ENCODE data around the gene CHST8.
"Not testable (repeated sequence)": the region's sequence is repeated elsewhere in the genome, so short reads cannot be mapped to it uniquely, and the experiment has no call there.

CHST8 gene

GRCh38 chr19:33621811-33622504 is at the start of gene CHST8:
CHST8 (plus strand) TSS chr19:33621953; CDS start chr19:33689262, 67,309 bp downstream.
- DNase-seq, result peak; percentile 45

- no peak for DNase-seq
Observed at GRCh38 chr19:33572929-33573328, 48.8 kb upstream of the CHST8 start.

GRCh38 chr19:33574824-33575223 is 46.9 kb upstream of the CHST8 start:
- no peak for DNase-seq

GRCh38 chr19:33578697-33579096 is 43.1 kb upstream of the CHST8 start:
- no peak for DNase-seq

- peak; percentile 62 for DNase-seq
Observed at GRCh38 chr19:33580026-33580644, 41.6 kb upstream of the CHST8 start.

GRCh38 chr19:33580645-33581037 is 41.1 kb upstream of the CHST8 start:
- DNase-seq, result no peak

- DNase-seq, result no peak
Observed at GRCh38 chr19:33582914-33583313, 38.8 kb upstream of the CHST8 start.

GRCh38 chr19:33587150-33587549 is 34.6 kb upstream of the CHST8 start:
- no peak for DNase-seq

- DNase-seq, result no peak
Observed at GRCh38 chr19:33590224-33590623, 31.5 kb upstream of the CHST8 start.

- no peak for DNase-seq
Observed at GRCh38 chr19:33595783-33596182, 26.0 kb upstream of the CHST8 start.

GRCh38 chr19:33601583-33601982 is 20.2 kb upstream of the CHST8 start:
- no peak for DNase-seq

GRCh38 chr19:33602576-33603204 is 19.1 kb upstream of the CHST8 start:
- DNase-seq, result no peak

GRCh38 chr19:33603377-33603776 is 18.4 kb upstream of the CHST8 start:
- DNase-seq, result no peak

- DNase-seq, result no peak
Observed at GRCh38 chr19:33604651-33605050, 17.1 kb upstream of the CHST8 start.

GRCh38 chr19:33605803-33606295 is 15.9 kb upstream of the CHST8 start:
- not testable (repeated sequence) for DNase-seq

- DNase-seq, result no peak
Observed at GRCh38 chr19:33606556-33606955, 15.2 kb upstream of the CHST8 start.

- DNase-seq, result no peak
Observed at GRCh38 chr19:33609353-33609752, 12.4 kb upstream of the CHST8 start.

- no peak for DNase-seq
Observed at GRCh38 chr19:33610588-33610987, 11.2 kb upstream of the CHST8 start.

- no peak for DNase-seq
Observed at GRCh38 chr19:33612928-33613619, 8.7 kb upstream of the CHST8 start.

GRCh38 chr19:33613620-33614000 is 8.1 kb upstream of the CHST8 start:
- DNase-seq, result no peak

- DNase-seq, result no peak
Observed at GRCh38 chr19:33616346-33616745, 5.4 kb upstream of the CHST8 start.

GRCh38 chr19:33616857-33617256 is 4.9 kb upstream of the CHST8 start:
- DNase-seq, result no peak

GRCh38 chr19:33618363-33618762 is 3.4 kb upstream of the CHST8 start:
- DNase-seq, result not testable (repeated sequence)

GRCh38 chr19:33618884-33619283 is 2.9 kb upstream of the CHST8 start:
- no peak for DNase-seq

Measured in NCI-H1092 treated with DMSO at 0.1 percent for 48 hours (cell line).